IPS-18c (cell line): ENCODE measurements around the gene RSPH9.
"Not testable (repeated sequence)": the region's sequence is repeated elsewhere in the genome, so short reads cannot be mapped to it uniquely, and the experiment has no call there.

Experiments used
- H3K4me3 ChIP-seq: 2 replicates; pipeline ENCODE4 v1.7.0; 2013; ENCODE audit warnings: low read depth, mild to moderate bottlenecking, low read length, moderate library complexity; ENCODE audit not compliant: insufficient read depth
- H3K9me3 ChIP-seq: one replicate; pipeline ENCODE4 v1.6.1; 2013; ENCODE audit warnings: mild to moderate bottlenecking, low read length, moderate library complexity; ENCODE audit not compliant: control insufficient read depth, insufficient read depth

The RSPH9 gene

GRCh38 chr6:43657221-43657802, 12.5 kb downstream of the RSPH9 start:
- Histone ChIP-seq H3K4me3 (no peak overlapping the region), H3K9me3 (peaks cover 4% of the 10 kb centered on the region)

- Histone ChIP-seq H3K9me3 (peaks cover 4% of the 10 kb centered on the region), H3K4me3 (no peak overlapping the region)
These were observed 13.3 kb downstream of the RSPH9 start for GRCh38 chr6:43658161-43658560.

GRCh38 chr6:43662948-43663347, 18.1 kb downstream of the RSPH9 start:
- H3K9me3 ChIP-seq, H3K4me3 ChIP-seq: not testable (repeated sequence)

DNA sequence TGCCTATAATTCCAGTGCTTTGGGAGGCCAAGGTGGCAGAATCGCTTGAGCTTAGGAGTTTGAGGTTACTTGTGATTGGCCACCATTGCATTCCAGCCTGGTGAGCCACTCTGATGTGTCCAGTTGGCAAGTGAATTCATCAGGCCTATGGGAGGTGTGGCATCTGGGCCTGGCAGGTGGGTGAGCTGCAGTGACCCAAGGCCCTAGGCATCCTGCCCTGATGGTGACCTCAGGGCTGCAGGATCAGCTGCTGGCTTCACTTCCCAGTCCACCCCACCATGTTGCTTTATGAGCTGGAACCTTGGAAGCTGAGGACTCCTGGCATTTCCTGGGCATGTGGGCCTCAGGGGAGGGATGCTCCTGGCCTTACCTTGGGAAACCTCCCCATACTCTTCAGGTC, 20.5 kb downstream of the RSPH9 start:
- no peak overlapping the region for H3K4me3 ChIP-seq
- no peaks in the 10 kb centered on the region for H3K9me3 ChIP-seq

DNA sequence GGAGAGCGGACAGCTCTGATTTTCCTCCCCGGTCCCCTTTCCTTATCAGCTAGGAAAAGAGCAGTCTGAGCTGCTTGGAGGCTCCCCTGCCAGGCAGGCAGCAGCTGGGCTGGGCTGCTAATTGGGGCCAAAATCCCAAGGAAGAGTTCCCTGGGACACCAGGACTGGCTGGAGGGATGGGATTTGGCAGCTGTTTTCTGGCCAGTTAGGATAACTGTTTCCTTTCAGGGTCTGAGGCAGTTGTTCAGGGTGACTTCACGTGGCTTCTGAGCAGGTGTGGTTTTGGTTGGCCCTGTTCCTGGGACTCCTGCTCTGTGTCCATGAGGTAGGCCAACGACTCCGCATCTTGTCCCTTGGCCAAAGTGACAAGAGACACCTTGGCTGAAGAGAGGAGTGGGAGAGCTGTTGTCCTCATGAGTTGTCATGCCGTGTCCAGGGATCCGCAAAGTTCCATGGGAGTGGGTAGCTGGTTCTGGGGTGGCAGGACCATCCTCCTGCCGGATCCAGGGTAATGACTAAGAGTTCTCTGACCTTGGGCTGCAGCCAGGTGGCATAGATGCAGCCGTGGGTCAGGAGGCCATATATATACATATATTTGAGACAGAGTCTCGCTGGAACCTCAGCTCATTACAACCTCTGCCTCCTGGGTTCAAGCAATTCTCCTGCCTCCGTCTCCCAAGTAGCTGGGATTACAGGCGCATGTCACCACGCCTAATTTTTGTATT, 21.5 kb downstream of the RSPH9 start:
- Histone ChIP-seq H3K9me3 (no peaks in the 10 kb centered on the region), H3K4me3 (no peak overlapping the region)

GRCh38 chr6:43667245-43668150, 22.7 kb downstream of the RSPH9 start:
- Histone ChIP-seq H3K9me3 (no peaks in the 10 kb centered on the region), H3K4me3 (peak overlapping the region; percentile 9; the same call in 1 of the 2 replicates)

GRCh38 chr6:43668151-43669028, 23.6 kb downstream of the RSPH9 start:
- H3K9me3 ChIP-seq: no peaks in the 10 kb centered on the region
- 0 out of 2 replicates have a peak overlapping the region, but pooled peaks have one; percentile 9 for H3K4me3 ChIP-seq

GRCh38 chr6:43669050-43669921, 24.4 kb downstream of the RSPH9 start:
- H3K4me3 ChIP-seq: no peak overlapping the region
- H3K9me3 ChIP-seq: no peaks in the 10 kb centered on the region

- no peaks in the 10 kb centered on the region for H3K9me3 ChIP-seq
- no peak overlapping the region for H3K4me3 ChIP-seq
These were observed 25.2 kb downstream of the RSPH9 start for GRCh38 chr6:43669922-43670622.

DNA sequence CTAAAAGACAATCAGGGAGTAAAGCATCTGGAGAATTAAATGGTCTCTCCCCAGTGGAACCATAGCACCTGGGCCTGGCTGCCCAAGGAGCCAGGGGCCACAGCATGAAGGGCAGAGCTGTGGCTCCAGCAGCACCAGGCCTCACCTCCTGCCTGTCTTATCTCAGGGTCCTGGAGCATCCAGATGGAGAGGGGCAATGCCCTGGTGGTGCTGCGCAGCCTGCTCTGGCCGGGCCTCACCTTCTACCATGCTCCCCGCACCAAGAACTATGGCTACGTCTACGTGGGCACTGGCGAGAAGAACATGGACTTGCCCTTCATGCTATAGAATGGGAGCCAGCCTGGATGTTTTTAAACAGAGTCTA, 25.8 kb downstream of the RSPH9 start:
- no peaks in the 10 kb centered on the region for H3K9me3 ChIP-seq
- no peak overlapping the region for H3K4me3 ChIP-seq

DNA sequence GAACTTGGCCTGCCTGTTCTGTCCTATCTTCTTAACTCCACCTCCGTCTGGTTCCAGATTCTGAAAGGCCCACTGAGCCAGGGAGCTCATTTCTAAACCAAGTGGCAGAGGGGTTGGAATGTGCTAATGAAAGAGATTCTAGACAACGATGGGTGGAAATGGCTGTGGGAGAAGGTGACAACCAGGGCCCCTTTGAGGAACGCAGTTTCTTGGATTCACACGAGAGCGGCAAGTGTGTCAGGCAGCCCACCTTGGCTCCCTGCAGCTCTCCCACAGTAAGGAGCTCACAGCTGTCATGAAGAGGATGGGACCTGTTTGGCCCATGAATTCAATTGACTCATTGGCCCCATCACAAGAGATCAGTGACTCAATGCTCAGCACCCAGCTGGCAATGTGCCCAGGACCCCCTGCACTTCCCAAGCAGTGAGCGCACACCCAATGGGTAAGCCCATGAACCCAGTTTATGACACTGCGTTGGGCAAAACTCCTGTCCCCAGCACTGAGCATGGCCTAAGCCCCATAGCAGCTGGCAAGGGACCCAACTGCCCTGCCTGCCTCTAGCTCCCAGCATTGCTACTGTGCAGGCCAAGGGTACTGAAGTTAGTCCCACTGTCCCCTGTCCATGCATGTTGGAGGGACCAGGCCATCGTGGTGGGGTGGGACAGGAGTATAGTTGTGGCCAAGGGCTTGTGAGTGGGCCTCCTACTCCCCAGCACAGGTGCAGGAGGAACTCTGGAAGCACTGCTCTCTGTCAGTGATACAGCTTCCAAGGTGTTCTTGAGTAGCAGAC, 26.4 kb downstream of the RSPH9 start:
- Histone ChIP-seq H3K4me3 (no peak overlapping the region), H3K9me3 (no peaks in the 10 kb centered on the region)

DNA sequence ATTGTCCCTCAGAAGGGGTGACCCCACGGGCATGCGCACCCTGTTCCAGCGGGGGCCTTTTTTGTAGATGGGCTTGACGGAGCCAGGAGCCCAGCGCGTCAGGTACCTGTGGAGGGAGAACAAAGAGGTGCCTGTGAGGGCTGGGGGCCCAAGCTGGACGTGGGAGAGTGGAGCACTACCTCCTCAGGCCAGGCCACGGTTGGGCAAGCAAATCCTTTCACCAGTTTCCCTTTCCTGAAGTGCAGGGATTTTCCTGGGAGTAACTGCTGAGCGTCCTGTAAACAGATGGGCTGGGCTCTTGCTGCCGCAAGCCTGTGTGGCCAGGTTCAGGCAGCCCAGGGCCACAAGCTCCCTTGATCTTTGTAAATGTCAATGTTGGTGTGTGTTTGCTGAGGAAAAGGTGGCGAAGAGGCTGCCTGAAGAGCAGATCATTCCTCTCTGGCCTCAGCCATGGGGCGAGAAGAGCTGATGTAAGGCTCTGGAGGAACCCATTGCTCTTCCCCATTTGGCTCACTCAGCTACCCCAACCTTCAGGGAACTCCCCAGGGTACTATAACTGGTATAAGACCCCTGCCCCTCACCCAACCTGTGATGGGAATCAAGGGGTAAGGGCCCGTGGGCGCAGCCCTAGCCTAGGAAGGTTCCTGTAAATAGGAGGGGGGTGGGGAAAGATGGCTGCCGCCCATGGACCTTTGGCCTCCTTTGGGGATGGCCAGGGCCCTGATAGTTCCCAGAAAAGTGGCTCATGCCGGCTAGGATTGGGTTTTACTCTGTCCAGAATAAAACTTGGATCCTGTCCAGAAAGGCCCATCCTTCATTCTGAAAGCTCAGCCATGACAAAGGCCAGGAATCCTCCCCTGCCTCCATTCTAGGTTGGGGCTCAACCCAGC, 27.2 kb downstream of the RSPH9 start:
- H3K9me3 ChIP-seq: no peaks in the 10 kb centered on the region
- no peak overlapping the region for H3K4me3 ChIP-seq

GRCh38 chr6:43673444-43674084, 28.7 kb downstream of the RSPH9 start:
- Histone ChIP-seq H3K4me3 (no peak overlapping the region), H3K9me3 (no peaks in the 10 kb centered on the region)

- H3K9me3 ChIP-seq: no peaks in the 10 kb centered on the region
- H3K4me3 ChIP-seq: no peak overlapping the region
These were observed 29.5 kb downstream of the RSPH9 start for GRCh38 chr6:43674291-43674690.
